Limb (tissue), 2 donors: ENCODE measurements around the gene SREK1IP1.

Experiments
- DNase-seq, 2 donors: peaks; one replicate each; pipeline ENCODE4 v3.0.0-alpha.2; 2016; ENCODE audit errors: extremely low spot score in 2 of 2

SREK1IP1 gene

DNA sequence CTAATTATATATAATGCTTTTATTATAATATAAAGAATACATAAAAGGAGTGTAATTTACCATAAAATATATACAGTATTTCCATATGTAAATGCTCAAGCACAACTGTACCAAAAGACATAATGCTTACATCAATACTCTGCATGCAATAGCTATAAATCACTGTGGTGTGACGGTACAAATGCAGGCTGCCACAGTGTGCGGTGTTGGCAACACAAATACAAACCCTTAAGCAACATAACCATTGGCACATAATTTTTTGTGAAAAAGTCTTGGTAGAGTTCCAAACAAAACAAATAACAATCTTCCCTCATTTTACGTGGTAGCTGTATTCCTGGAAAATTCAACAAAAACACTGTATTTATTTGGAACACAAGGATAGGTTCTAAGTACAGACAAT, 80.1 kb downstream of the SREK1IP1 start:
- DNase-seq = no peak

DNA sequence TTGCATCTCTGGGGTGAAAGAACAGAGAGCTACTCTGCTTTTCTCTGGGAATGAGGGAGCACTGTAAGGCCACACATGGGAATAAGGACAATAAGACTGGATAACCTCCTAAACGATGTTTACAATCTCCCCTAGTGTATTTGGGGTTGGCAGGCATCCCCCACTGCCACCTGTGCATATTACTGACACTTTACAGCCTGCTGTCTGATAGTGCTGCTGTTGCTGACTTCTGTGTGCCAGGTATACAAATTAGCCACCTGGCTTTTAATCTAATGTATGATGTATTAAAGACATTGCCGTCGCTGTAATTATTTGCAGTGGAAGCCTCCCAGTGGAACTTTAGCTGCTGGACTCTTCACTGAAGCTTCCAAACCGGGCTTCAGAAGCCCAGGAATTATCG, 82.6 kb downstream of the SREK1IP1 start:
- DNase-seq = no peak

DNA sequence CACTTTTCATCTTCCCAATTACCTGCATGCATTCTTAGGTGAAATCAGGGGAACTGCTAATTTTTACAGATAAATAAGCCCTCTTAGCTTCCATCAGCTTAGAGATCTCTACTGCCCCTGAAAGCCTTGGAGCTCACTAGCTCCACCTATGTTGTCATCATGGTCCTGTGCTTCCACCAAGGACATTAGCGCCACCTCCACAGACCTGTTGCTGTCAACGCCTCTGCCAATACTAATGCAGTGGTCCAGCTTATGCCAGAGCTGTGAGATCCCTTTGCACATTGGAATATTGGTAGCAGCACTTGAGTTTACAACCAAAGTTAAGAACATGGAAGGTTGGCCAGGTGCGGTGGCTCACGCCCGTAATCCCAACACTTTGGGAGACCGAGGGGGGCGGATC, 85.9 kb downstream of the SREK1IP1 start:
- DNase-seq = no peak

DNA sequence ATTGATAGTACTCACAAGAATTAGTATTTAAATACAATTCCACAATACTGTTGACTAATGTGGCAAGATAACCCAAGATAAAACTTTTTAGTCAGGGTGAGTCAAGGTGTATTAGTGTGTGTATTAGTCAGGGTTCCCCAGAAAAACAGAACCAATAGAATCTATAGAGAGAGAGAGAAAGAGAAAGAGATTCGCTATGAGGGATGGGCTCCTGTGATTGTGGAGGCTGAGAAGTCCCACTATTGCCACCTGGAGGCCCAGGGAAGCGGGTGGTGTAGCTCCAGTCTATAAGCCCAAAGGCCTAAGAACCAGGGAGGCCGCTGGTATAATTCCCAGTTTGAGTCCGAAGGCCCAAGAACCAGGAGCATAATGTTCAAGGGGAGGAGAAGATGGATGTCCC, 88.2 kb downstream of the SREK1IP1 start:
- no peak for DNase-seq

DNA sequence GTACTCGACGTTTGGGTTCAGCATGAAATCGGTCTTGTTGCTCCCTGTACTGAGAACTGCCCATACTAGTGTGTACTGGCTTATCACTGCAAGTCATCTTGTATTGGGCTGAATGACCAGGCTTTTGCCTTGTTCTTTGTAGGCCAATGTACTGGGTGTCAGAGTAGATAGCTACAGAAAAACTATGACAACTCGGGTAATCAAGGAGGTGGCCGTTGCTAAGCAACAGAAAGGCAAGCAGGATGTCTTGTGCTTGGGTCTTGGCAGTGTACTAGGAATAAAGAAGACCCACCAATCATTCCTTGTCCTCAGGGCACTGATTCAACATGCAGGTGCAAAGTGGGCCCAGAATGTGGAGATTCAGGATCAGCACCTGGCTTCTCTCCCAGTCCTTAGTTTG, 90.1 kb downstream of the SREK1IP1 start:
- DNase-seq = no peak

DNA sequence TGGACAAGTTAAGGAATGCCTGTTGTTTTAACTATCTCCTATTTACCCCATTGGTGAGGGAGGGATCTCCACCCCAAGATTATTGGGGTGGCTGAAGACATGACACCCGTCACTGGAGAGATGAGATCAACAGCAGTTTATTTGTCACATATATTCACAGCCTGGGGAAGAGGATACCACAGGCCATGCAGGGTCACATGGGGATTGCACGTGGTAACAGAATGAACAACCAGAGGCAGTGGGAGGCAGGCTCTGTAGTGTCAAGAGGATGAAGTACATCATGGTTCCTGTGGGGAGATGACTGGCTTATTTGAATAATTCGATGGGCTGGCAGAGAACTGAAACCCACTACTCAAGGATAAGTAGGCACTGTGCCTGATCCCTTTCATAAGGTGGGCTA, 96.8 kb downstream of the SREK1IP1 start:
- no peak for DNase-seq

DNA sequence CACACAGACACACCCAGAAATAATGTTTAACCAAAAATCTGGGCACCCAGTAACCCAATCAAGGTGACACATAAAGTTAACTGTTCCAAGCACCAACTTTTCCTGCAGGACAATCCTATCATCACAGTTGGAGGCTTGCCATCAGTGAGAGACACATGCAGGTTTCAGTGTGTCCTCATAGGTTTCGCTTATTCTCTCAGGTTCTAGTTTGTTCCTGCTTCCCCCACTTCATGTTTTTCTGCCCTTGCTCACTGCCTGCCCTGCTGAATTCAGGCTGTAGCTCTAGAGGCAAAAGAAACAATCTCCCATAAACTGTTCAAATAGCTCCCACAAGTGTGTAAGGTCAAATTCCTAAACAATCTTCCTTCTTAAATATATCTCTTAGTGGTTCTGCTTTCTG, 98.2 kb downstream of the SREK1IP1 start:
- no peak for DNase-seq
